Adipose tissue (tissue), 3 donors: ENCODE results near the gene SLC1A4. TPM values are rescaled to one million over a fixed set of nuclear protein-coding genes. Genes with fewer than 3 reads are reported as not detected.
"Not testable (repeated sequence)": the region's sequence is repeated elsewhere in the genome, so short reads cannot be mapped to it uniquely, and the experiment has no call there.

ENCODE experiments used
- H3K27ac ChIP-seq: one replicate; pipeline ENCODE4 v1.5.1; 2013; ENCODE audit warnings: low read depth, low read length
- WGBS, 3 donors: extraction: QIAGEN DNeasy Blood & Tissue Kit; methylation state at CpG; one replicate each; pipeline ENCODE4 v1.1.7; 2013; 5-methylcytosine and 5-hydroxymethylcytosine counted together
- polyA plus RNA-seq, 3 donors: library from polyadenylated mRNA; stranded (reverse); fragments of 200-250 nt; gene quantifications; one replicate each; pipeline ENCODE4 v1.2.3, GENCODE V29; 2013
- donor health status: healthy with polysubstance abuse.
- donor health status: Bipolar disorder and iron deficiency.
- donor health status: healthy.

Gene SLC1A4
- polyA plus RNA-seq, 3 donors: 3.1 to 30.9 (median 3.3) TPM

- WGBS, 3 donors: 41 to 61% (median 58%) methylated on average over 6 of the region's 6 CpGs
- no peak overlapping the region for H3K27ac ChIP-seq
These were observed 1.9 kb upstream of the SLC1A4 start for GRCh38 chr2:64987001-64987955.

DNA sequence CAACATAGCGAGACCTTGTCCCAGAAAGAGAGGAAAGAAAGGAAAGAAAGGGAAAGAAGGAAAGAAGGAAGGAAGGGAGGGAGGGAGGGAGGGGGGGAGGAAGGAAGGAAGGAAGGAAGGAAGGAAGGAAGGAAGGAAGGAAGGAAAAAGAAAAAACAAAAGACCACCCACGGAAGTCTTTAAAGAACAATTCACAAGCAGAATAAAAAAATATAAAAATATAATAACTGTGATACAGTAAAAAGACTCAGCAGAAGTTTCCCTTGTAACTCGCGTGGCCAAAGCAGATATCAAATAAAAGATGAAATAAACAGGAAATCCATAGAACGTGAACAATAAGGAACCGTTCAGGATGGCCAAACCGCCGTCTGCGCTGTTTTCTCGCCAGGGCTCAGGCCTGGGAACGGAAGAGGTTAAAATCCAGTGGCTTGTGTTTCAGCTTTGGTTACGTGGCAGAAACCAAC, 1.2 kb upstream of the SLC1A4 start:
- WGBS, 3 donors: 2 to 5% (median 4%) methylated on average over 12 of the region's 12 CpGs
- H3K27ac ChIP-seq: peak overlapping the region; percentile 60

DNA sequence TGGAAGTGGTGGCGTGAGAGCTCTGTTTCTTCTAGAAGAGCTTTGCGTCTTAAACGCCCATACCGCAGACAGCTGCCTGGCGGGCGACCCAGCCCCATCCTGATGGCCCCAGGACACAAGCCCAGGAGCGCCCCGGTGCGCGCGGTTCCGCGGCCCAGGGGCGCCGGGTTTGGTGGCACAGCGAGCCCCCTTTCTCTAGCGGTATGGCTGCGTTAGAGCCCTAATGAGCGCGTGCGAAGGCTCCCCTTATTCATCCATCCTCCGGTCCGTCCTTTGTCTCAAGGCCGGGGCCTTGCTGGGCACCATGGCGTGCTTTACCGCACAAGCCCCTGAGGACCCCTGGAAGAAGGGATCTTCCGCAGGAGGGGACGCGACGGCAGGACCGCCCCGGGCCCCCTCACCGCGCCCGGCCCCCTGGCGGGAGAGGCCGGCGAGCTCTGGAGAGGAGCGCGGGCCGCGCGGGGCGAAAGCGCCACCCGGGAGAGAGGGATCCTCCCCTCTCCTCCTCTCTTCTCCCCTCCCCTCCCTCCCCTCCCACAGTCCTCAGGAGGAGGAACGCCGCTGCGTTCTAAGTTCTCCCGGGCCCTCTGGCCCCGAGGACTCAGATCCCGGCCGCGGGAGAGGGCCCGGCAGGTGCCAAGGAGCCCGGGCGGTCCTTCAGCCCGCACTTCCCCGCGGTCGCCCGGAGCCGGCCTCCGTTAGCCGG, 626 bp upstream of the SLC1A4 start:
- WGBS, 3 donors: 0 to 1% (median 0%) methylated on average over 42 to 65 of the region's 65 CpGs
- H3K27ac ChIP-seq: peak overlapping the region; percentile 60

DNA sequence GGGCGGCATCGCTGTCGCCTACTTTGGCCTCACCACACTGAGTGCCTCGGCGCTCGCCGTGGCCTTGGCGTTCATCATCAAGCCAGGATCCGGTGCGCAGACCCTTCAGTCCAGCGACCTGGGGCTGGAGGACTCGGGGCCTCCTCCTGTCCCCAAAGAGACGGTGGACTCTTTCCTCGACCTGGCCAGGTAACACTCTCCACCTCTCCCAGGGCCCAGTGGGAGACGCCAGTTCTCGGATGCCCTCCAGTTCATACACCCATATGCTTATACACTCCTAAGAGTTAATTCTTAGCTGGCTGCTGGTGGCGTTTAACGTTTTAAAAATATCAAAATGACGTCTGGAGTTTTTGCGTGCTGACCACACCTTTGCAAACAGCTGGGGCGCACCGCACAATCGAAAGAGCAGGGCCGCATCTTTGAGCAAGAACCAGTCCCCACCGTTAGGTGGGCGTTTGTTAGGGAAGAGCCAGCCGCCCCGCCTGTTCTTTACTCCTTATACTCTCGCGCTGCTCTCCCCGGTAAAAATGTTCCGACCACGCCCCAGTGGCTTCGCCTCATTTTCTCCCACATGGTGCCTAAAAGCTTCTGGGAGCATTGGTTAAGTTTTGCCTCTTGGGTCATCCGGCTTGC, 899 bp downstream of the SLC1A4 start:
- 20 to 37% (median 31%) methylated on average over 35 of the region's 35 CpGs for WGBS, 3 donors
- H3K27ac ChIP-seq: no peak overlapping the region

DNA sequence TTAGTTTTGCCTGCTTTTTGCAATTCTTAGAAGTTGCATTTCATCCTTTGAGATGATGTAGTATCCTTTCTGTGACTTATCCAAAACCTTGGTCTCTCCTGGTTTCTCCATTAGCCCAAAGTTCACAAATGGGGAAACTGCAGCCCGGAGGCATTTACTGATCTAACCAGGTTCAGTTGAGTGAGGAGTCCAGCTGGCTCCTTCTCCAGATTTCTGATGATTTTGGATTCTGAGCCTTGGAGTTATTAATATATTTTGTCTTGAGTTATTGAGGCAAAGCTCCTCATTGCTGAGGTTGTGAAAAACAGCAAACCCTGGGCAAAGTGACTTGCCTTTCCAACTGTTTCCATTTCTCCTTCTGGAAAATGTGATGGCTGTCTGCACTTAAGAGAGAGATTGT, 1.7 kb downstream of the SLC1A4 start:
- no peak overlapping the region for H3K27ac ChIP-seq
- WGBS, 3 donors: 49 to 58% (median 54%) methylated on average over 1 of the region's 1 CpG

DNA sequence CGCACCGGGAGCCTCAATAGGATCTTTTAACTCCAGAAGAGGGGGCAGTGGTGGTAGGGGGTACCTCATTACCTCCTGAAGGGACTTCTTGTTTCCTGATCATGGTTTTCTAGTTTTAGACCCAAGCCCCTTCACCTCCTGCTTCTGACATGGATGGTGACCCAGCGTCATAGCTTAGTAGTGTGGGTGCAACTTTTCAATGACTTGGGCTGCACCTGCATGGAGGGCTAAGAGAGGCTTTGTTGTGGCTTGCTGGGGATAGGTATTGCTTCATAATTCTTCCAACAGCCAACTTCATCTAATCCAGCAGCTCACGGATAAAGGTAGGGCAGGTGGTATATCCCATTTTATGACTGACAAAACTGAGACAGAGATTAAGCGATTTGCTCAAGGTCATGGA, 3.0 kb downstream of the SLC1A4 start:
- H3K27ac ChIP-seq: no peak overlapping the region
- 70 to 90% (median 89%) methylated on average over 5 of the region's 5 CpGs for WGBS, 3 donors

DNA sequence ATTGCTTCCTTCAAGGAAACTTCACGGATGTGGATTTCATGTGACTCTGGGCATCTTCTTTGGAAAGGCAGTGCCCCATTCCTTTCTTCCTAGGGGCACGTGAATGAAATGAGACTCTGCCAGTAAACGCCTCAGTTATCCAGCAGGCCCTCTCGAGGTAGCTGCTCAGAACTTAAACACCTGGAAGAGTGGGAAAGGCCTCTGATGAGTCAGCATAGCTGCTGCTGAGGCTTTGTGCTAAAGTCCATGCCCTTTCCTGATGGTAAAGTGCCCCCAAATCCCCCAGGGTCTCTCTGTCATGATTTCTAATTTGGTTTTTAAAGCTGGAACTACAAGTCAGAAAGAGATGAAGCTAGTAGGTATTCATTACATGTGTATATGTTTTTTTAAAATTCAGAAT, 3.8 kb downstream of the SLC1A4 start:
- H3K27ac ChIP-seq: no peak overlapping the region
- WGBS, 3 donors: 47 to 84% (median 81%) methylated on average over 4 of the region's 4 CpGs

DNA sequence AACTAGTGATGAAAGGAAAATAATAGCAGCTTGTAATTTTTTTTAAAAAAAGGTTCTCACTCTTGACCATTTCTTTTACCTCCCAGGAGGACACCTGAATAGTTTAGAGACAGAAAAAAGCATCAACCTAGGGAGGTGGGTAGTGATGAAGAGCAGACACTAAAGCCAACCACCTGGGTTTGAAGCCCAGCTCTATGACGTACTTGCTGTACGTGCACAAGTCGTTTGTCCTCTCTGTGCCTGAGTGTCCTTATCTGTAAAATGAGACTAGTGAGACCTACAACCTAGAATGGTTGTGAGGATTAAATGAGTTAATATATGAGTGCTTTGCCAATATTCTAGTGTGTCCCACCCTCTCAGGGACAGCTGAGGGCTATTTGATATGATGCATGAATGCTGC, 5.8 kb downstream of the SLC1A4 start:
- H3K27ac ChIP-seq: no peak overlapping the region
- WGBS, 3 donors: 73 to 94% (median 90%) methylated on average over 3 of the region's 3 CpGs

- WGBS, 3 donors: 75 to 94% (median 91%) methylated on average over 3 of the region's 3 CpGs
These were observed 7.7 kb downstream of the SLC1A4 start for GRCh38 chr2:64996871-64997307.

GRCh38 chr2:64998658-64999061, 9.5 kb downstream of the SLC1A4 start:
- H3K27ac ChIP-seq: no peak overlapping the region
- WGBS, 3 donors: 27 to 56% (median 55%) methylated on average over 2 of the region's 2 CpGs

More at GRCh38 chr2:64996871-64997307, 7.7 kb downstream of the SLC1A4 start:
- no peak overlapping the region for H3K27ac ChIP-seq

GRCh38 chr2:64999754-65000153, 10.6 kb downstream of the SLC1A4 start:
- 71 to 90% (median 81%) methylated on average over 2 of the region's 2 CpGs for WGBS, 3 donors
- no peak overlapping the region for H3K27ac ChIP-seq

DNA sequence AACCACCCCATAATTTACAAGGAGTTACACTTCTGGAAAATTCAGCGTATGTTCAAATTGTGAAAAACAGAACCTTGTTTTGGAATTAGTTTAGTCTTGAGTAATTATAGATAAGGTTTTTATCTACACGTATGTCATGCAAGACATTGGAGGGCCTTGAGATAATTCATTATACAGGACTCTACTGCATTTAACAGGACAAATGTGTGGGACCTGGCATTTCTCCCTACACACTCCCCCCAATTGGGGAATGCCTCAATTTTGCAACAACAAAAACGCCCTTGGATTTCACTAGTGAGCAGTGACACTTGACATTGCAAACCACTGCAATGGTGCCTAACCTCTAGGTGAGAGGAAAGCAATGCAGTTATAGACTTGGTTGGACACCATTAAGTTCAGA, 11.4 kb downstream of the SLC1A4 start:
- no peak overlapping the region for H3K27ac ChIP-seq
- WGBS, 3 donors: 42 to 79% (median 73%) methylated on average over 3 of the region's 3 CpGs

DNA sequence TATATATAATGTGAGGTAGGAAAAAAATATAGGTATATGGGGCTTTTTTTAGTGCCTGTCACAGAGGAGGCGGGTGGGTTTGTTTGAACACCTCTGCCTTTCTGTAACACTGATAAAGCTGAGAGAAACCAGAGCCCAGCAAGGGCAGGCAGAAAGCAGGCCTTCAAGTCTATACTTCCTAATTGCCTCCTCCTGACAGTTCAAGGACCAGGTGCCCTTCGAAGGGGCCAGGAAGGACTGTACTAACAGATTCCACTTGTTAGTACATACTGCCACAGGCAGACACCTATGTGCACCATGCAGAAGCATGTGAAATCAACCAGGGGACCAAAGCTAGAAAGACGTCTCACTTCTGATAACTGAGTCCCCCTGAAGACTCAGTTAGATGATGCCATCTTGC, 13.8 kb downstream of the SLC1A4 start:
- no peak overlapping the region for H3K27ac ChIP-seq
- WGBS, 3 donors: 52 to 96% (median 90%) methylated on average over 3 of the region's 3 CpGs

- H3K27ac ChIP-seq: not testable (repeated sequence)
- WGBS, 3 donors: 95 to 99% (median 96%) methylated on average over 3 of the region's 3 CpGs
These were observed 15.0 kb downstream of the SLC1A4 start for GRCh38 chr2:65004232-65004631.

- no peak overlapping the region for H3K27ac ChIP-seq
- 85 to 95% (median 86%) methylated on average over 1 of the region's 1 CpG for WGBS, 3 donors
These were observed 24.6 kb downstream of the SLC1A4 start for GRCh38 chr2:65013776-65014175.

DNA sequence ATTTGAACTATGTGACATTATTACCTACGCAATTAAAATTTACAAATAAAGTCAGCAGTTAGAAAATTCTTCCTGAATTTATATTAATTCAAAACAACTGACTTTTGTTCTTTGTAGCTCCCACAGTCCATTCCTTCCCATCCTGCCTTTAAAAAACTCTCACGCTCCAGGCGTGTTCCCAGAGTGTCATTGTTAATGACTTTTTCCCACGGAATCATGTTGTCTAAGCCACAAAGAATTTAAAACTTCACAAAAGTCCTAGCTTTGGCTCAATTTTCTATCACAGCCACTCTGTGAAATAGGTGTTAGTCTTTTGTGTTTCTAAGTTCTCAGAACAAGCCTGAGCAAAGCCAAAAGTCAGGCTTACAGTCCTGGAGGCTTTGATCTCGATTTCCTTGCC, 26.5 kb downstream of the SLC1A4 start:
- WGBS, 3 donors: 79 to 86% (median 86%) methylated on average over 5 of the region's 5 CpGs
- no peak overlapping the region for H3K27ac ChIP-seq

DNA sequence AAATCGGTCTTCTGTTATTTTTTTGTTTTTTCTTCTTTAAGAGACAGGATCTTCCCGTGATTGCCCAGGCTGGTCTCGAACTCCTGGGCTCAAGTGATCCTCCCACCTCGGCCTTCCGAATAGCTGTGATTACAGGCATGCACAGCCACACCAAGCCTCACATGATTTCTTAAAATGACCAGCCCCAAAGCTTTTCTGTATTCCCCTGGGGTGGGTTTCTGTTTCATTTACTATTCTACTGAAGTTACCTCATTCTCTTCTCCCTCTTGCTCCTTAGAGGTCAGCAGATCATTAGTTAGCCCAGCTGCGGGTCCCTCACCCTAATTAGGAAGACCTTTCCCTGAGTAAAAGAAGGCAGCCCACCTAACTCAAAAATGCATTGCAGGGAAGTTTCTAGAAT, 27.6 kb downstream of the SLC1A4 start:
- H3K27ac ChIP-seq: no peak overlapping the region
- 82 to 91% (median 85%) methylated on average over 6 of the region's 6 CpGs for WGBS, 3 donors

DNA sequence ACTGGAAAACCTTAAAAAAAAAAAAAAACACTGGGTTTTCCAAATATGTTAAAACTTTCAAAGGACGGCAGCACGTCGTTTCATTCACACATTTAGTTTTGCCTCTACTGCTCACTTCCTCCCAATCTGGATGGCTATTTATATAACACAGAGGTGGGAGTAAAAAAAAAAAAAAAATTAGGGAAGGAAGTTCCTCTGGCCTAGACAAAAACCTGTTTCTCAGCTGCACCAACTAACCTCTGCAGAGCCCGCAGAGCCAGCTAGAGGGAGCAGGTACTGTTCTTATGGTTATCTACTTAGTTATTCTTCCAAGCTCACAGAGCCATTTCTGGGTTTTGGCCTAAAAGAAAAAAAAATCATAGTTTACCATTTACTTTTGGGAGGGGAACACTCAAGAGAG, 28.1 kb downstream of the SLC1A4 start:
- WGBS, 3 donors: 33 to 70% (median 49%) methylated on average over 4 of the region's 4 CpGs

GRCh38 chr2:65018141-65018582, 29.0 kb downstream of the SLC1A4 start:
- H3K27ac ChIP-seq: no peak overlapping the region
- 61 to 94% (median 73%) methylated on average over 15 of the region's 15 CpGs for WGBS, 3 donors

More for the DNA sequence above, 28.1 kb downstream of the SLC1A4 start:
- H3K27ac ChIP-seq: no peak overlapping the region
